Measurements from ENCODE around the gene MT1B.
A peak's percentile ranks its signal among the peaks of the same experiment; 100 is the strongest.

- peak; percentile 24; the same call in 1 of the 2 replicates for TF ChIP-seq MAX (IDR thresholded peaks at IDR 0.05)
- TF ChIP-seq, protein P1, sequence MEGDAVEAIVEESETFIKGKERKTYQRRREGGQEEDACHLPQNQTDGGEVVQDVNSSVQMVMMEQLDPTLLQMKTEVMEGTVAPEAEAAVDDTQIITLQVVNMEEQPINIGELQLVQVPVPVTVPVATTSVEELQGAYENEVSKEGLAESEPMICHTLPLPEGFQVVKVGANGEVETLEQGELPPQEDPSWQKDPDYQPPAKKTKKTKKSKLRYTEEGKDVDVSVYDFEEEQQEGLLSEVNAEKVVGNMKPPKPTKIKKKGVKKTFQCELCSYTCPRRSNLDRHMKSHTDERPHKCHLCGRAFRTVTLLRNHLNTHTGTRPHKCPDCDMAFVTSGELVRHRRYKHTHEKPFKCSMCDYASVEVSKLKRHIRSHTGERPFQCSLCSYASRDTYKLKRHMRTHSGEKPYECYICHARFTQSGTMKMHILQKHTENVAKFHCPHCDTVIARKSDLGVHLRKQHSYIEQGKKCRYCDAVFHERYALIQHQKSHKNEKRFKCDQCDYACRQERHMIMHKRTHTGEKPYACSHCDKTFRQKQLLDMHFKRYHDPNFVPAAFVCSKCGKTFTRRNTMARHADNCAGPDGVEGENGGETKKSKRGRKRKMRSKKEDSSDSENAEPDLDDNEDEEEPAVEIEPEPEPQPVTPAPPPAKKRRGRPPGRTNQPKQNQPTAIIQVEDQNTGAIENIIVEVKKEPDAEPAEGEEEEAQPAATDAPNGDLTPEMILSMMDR (IDR thresholded peaks at IDR 0.05 in 2 of 3, conservative IDR thresholded peaks at IDR 0.05 in 1 of 3; ENCODE audit: borderline replicate concordance in 1 of 3, insufficient read depth in 1 of 3, low read depth in 2 of 3, low read length in 2 of 3): no peak
These were observed 25.6 kb upstream of the MT1B start for GRCh38 chr16:56625943-56626654.
